K562 (cell line): ENCODE measurements around the gene C8A. TPM values are rescaled to one million over a fixed set of nuclear protein-coding genes. Genes with fewer than 3 reads are reported as not detected.

Source experiments
- ATAC-seq: fragments of 200-7000 bp; cut with Tn5 transposase; 3 replicates; pipeline ENCODE4 v1.9.1; 2020; ENCODE audit warnings: moderate library complexity
- BruUV-seq: library from RNA; stranded (reverse); fragments of 400-500 nt; replicated peaks from 2 replicates; lab custom pipeline; 2021; lab: Mats Ljungman, UMichigan
- CTCF ChIA-PET: fragments of 300-600 bp; formaldehyde crosslinking; extraction: SDS; loops from one replicate; lab custom pipeline; 2021; ENCODE audit warnings: low intra/inter-chr PET ratio; lab: Yijun Ruan, JAX
- POLR2A ChIA-PET: fragments of 300-600, 350-650 bp; sonication (Branson Sonifier 250); formaldehyde crosslinking; extraction: SDS; loops from one replicate; lab custom pipeline; 2021; ENCODE audit warnings: antibody characterized with exemption, inconsistent platforms; lab: Yijun Ruan, JAX
- DNase-seq, 4 experiments: peaks; one replicate each; pipeline versions ENCODE4 v3.0.0 to v3.0.0-alpha.2; 2011 to 2018; ENCODE audit warnings: low spot score in 3 of 4, mixed read lengths in 3 of 4; ENCODE audit errors: extremely low read depth in 1 of 4
- FAIRE-seq: peaks from 2 replicates; lab custom pipeline; 2011; peaks lifted over from hg19 to GRCh38; lab: Jason Lieb, UNC
- H2AFZ ChIP-seq: 2 replicates; pipeline ENCODE4 v1.6.0; 2011; ENCODE audit warnings: low read depth, low read length, control low read depth, inconsistent platforms
- H3K27ac ChIP-seq: fragments of 200-600 bp; 3 replicates; pipeline ENCODE4 v1.8.0; 2011; ENCODE audit warnings: low read depth, mild to moderate bottlenecking, control low read depth, inconsistent platforms, low read length, moderate library complexity, mixed read lengths; ENCODE audit errors: extremely low read depth
- H3K27me3 ChIP-seq, 2 experiments: fragments of 300-600 bp in 1 of 2; 2 replicates in 1 of 2; 3 replicates in 1 of 2; pipeline versions ENCODE4 v1.6.0 to v1.8.0; 2011; ENCODE audit warnings: inconsistent platforms in 2 of 2, low read length in 2 of 2, mild to moderate bottlenecking in 1 of 2, mixed read lengths in 1 of 2, moderate library complexity in 1 of 2; ENCODE audit not compliant: control insufficient read depth in 2 of 2, insufficient read depth in 2 of 2
- H3K36me3 ChIP-seq: fragments of 300-600 bp; 3 replicates; pipeline ENCODE4 v1.8.0; 2011; ENCODE audit warnings: mild to moderate bottlenecking, low read length, inconsistent platforms; ENCODE audit not compliant: control insufficient read depth, insufficient read depth
- H3K4me1 ChIP-seq, 2 experiments: fragments of 200-600 bp in 1 of 2; replicated peaks in 1 of 2; 2 replicates in 1 of 2; 3 replicates in 1 of 2; pipeline versions ENCODE4 v1.5.1 to v1.8.0; 2011; ENCODE audit warnings: inconsistent platforms in 2 of 2, low read length in 2 of 2, mild to moderate bottlenecking in 1 of 2, mixed read lengths in 1 of 2, moderate library complexity in 1 of 2; ENCODE audit not compliant: control insufficient read depth in 2 of 2, insufficient read depth in 2 of 2
- H3K4me2 ChIP-seq: 2 replicates; pipeline ENCODE4 v1.6.1; 2011; ENCODE audit warnings: low read length, control low read depth, inconsistent platforms, mixed read lengths; ENCODE audit not compliant: insufficient read depth
- H3K4me3 ChIP-seq: fragments of 200-600 bp; sonication (generic), shearing (Covaris generic); 2 replicates; pipeline ENCODE4 v1.5.1; 2016; ENCODE audit warnings: control low read depth, inconsistent platforms
- H3K79me2 ChIP-seq: fragments of 200-600 bp; 3 replicates; pipeline ENCODE4 v1.8.0; 2011; ENCODE audit warnings: low read length, inconsistent platforms; ENCODE audit not compliant: control insufficient read depth, insufficient read depth
- H3K9ac ChIP-seq, 2 experiments: 2 replicates each; pipeline versions ENCODE4 v1.6.0 to v1.6.1; 2011; ENCODE audit warnings: low read depth in 2 of 2, low read length in 2 of 2, control low read depth in 1 of 2, inconsistent platforms in 1 of 2, mild to moderate bottlenecking in 1 of 2, mixed read lengths in 1 of 2; ENCODE audit not compliant: insufficient read depth in 1 of 2
- H3K9me1 ChIP-seq: one replicate; pipeline ENCODE4 v1.6.0; 2011; ENCODE audit warnings: inconsistent platforms, mild to moderate bottlenecking, low read length, moderate library complexity; ENCODE audit not compliant: control insufficient read depth, insufficient read depth
- H3K9me3 ChIP-seq: replicated peaks from 2 replicates; pipeline ENCODE4 v1.5.1; 2011; ENCODE audit warnings: low read depth, low read length, inconsistent platforms; ENCODE audit not compliant: control insufficient read depth, insufficient read depth
- H4K20me1 ChIP-seq: replicated peaks from 2 replicates; pipeline ENCODE4 v1.6.1; 2011; ENCODE audit warnings: low read length, inconsistent platforms, mixed read lengths; ENCODE audit not compliant: control insufficient read depth, insufficient read depth
- ATF4 ChIP-seq: fragments of 450-650 bp; formaldehyde crosslinking; IDR thresholded peaks from 2 replicates; pipeline ENCODE4 v1.4.0; 2022; ENCODE audit warnings: mild to moderate bottlenecking, moderate library complexity
- BCLAF1 ChIP-seq, 2 experiments: fragments of 450-650 bp in 1 of 2; IDR thresholded peaks; 2 replicates each; pipeline ENCODE4 v1.6.1; 2011 to 2017; ENCODE audit warnings: low read depth in 2 of 2, antibody characterized with exemption in 1 of 2, borderline replicate concordance in 1 of 2, low read length in 1 of 2, mild to moderate bottlenecking in 1 of 2, mixed read lengths in 1 of 2; ENCODE audit not compliant: control insufficient read depth in 1 of 2
- MAX ChIP-seq: sonication (generic); formaldehyde crosslinking; IDR thresholded peaks from 2 replicates; pipeline ENCODE4 v1.9.0; 2022; ENCODE audit warnings: mild to moderate bottlenecking, missing genetic modification reagents
- SIRT6 ChIP-seq: IDR thresholded peaks from one replicate; pipeline ENCODE4 v1.6.1; 2012; ENCODE audit warnings: low read depth, mild to moderate bottlenecking, control low read depth, inconsistent platforms, low read length, moderate library complexity
- SMARCB1 ChIP-seq: IDR thresholded peaks from 2 replicates; pipeline ENCODE4 v1.6.1; 2011; ENCODE audit warnings: improper control_type of control experiment, low read depth; ENCODE audit not compliant: insufficient read length
- ZNF644 ChIP-seq: fragments of 200-800 bp; sonication (Bioruptor generic); IDR thresholded peaks from 2 replicates; pipeline ENCODE4 v1.6.1; 2016; ENCODE audit warnings: low read depth, missing genetic modification characterization, missing compliant biosample characterization
- WGBS: fragments of 100-300 bp; shearing (Covaris generic); methylation state at CpG from one replicate; pipeline ENCODE4 v1.1.6; 2016; ENCODE audit warnings: low coverage, mixed read lengths; ENCODE audit not compliant: insufficient coverage; ENCODE audit errors: missing lambda C conversion rate; 5-methylcytosine and 5-hydroxymethylcytosine counted together
- in situ Hi-C: fragments of 300-500 bp; cut with MboI; formaldehyde crosslinking; loops from 4 replicates; pipeline ENCODE4 v1.15.0; 2018; ENCODE audit warnings: inconsistent platforms, mixed read lengths
- intact Hi-C: fragments of 100-400 bp; cut with micrococcal nuclease; formaldehyde crosslinking; loops from 2 replicates; pipeline ENCODE4 v1.14.2; 2022
- polyA plus RNA-seq, 8 experiments: library from polyadenylated mRNA; depleted of rRNA in 4 of 8; stranded (reverse) in 5 of 8; unstranded in 3 of 8; fragments of >200 nt; fragmentation: Nextera tagmentation in 2 of 8; fragmentation: Illumina TruSeq in 1 of 8; extraction: Ambion mirVana in 2 of 8; extraction: Trizol in 1 of 8; gene quantifications; 2 replicates each; pipeline versions ENCODE4 v1.2.1 to v1.2.3, GENCODE V29; 2011 to 2014; ENCODE audit warnings: inconsistent platforms in 1 of 8, missing spikeins in 1 of 8
- total RNA-seq, 7 experiments: library from RNA; depleted of rRNA in 6 of 7; stranded (reverse); fragments of >200 nt in 6 of 7; fragmentation: Illumina TruSeq in 2 of 7; extraction: Trizol in 2 of 7; gene quantifications; 2 replicates each; pipeline versions ENCODE4 v1.2.1 to v1.2.3, GENCODE V29; 2011 to 2021; ENCODE audit warnings: low replicate concordance in 1 of 7

C8A gene
- total and polyA plus RNA-seq, 9 of the 15 experiments (the other 6 are each of a cell fraction or from before 2014, with no cell fraction given): 0.09 TPM; not detected in 8

- H2AFZ ChIP-seq: no peak overlapping the region
- H3K27me3 ChIP-seq: no peaks in the 10 kb centered on the region; a peak in 1 of 5 replicates
- FAIRE-seq: no peak
- 1% methylated on average over 8 of the region's 9 CpGs for WGBS
- no peak overlapping the region for H3K4me2 ChIP-seq
- no peak overlapping the region for H3K4me3 ChIP-seq
- no peak for DNase-seq
- intact Hi-C loops: no loop called here
- no peak for TF ChIP-seq SMARCB1
- TF ChIP-seq, all 486 proteins: peak for 0
- no peaks in the 10 kb centered on the region for H3K9me1 ChIP-seq
- no peaks in the 10 kb centered on the region for H4K20me1 ChIP-seq
- ATAC-seq: no peak
- no peaks in the 10 kb centered on the region for H3K9me3 ChIP-seq
- H3K79me2 ChIP-seq: no peaks in the 10 kb centered on the region
- in situ Hi-C loops: loop anchor here (25.0 kb wide), 1 partner anchor 1200 kb away; no protein-coding TSS in a partner anchor
- CTCF ChIA-PET: interaction anchor here (0.7 kb wide), 1 partner anchor 1370 kb away, joined by 3 read pairs; no protein-coding TSS in a partner anchor
- H3K9ac ChIP-seq: no peak overlapping the region
- H3K4me1 ChIP-seq: no peaks in the 10 kb centered on the region
- POLR2A ChIA-PET: no interaction called here
- BruUV-seq: no TSS peak
- no peaks in the 10 kb centered on the region for H3K36me3 ChIP-seq
- no peak overlapping the region for H3K27ac ChIP-seq
Measured at GRCh38 chr1:56837244-56837939, 17.2 kb upstream of the C8A start.

GRCh38 chr1:56838759-56839158 is 15.8 kb upstream of the C8A start:
- 0% methylated on average over 3 of the region's 3 CpGs for WGBS
- intact Hi-C loops: no loop called here

More at GRCh38 chr1:56838759-56839158, 15.8 kb upstream of the C8A start:
- in situ Hi-C loops: loop anchor here (25.0 kb wide), 1 partner anchor 1199 kb away; no protein-coding TSS in a partner anchor
- H4K20me1 ChIP-seq: no peaks in the 10 kb centered on the region; the same call in 1 of the 2 replicates
- H3K27ac ChIP-seq: no peak overlapping the region
- no peaks in the 10 kb centered on the region for H3K36me3 ChIP-seq
- no peak overlapping the region for H3K4me3 ChIP-seq
- FAIRE-seq: no peak
- H3K9ac ChIP-seq: no peak overlapping the region
- H3K9me3 ChIP-seq: no peaks in the 10 kb centered on the region
- no peak for ATAC-seq
- no peaks in the 10 kb centered on the region; a peak in 1 of 5 replicates for H3K27me3 ChIP-seq
- no peaks in the 10 kb centered on the region for H3K4me1 ChIP-seq
- no peaks in the 10 kb centered on the region for H3K9me1 ChIP-seq
- no peak for DNase-seq
- BruUV-seq: no TSS peak
- TF ChIP-seq BCLAF1 (IDR thresholded peaks at IDR 0.05; ENCODE audit: borderline replicate concordance in 1 of 2, control insufficient read depth in 1 of 2, low read depth in 2 of 2, low read length in 1 of 2): no peak
- TF ChIP-seq ZNF644 (tag): no peak
- TF ChIP-seq ATF4: no peak
- TF ChIP-seq SIRT6: no peak
- no peak for TF ChIP-seq MAX (CRISPR knock-in tag)
- ChIA-PET CTCF (no interaction called here), POLR2A (no interaction called here)
- H2AFZ ChIP-seq: no peak overlapping the region
- H3K79me2 ChIP-seq: no peaks in the 10 kb centered on the region
- no peak overlapping the region for H3K4me2 ChIP-seq
